WTC11 (cell line): ENCODE measurements around the gene SYNGR1. TPM values are rescaled to one million over a fixed set of nuclear protein-coding genes. Genes with fewer than 3 reads are reported as not detected.

Experiments
- ATAC-seq: fragments of 200-7000 bp; cut with Tn5 transposase; 2 replicates; pipeline ENCODE4 v1.10.0; 2021; ENCODE audit warnings: mild to moderate bottlenecking, moderate library complexity
- CTCF ChIA-PET: fragments of 300-600 bp; sonication (Branson Sonifier 250); formaldehyde crosslinking; loops from one replicate; lab custom pipeline; 2021; ENCODE audit warnings: antibody characterized with exemption; lab: Charles Lee
- POLR2A ChIA-PET: fragments of 350-600 bp; sonication (Branson Sonifier 250); formaldehyde crosslinking; loops from one replicate; lab custom pipeline; 2021; ENCODE audit warnings: antibody characterized with exemption; lab: Charles Lee
- DNase-seq: peaks from one replicate; pipeline ENCODE4 v3.0.0; 2021; ENCODE audit warnings: low spot score
- H3K27ac Mint-ChIP-seq: 2 replicates; pipeline ENCODE4 v1.8.0; 2021; ENCODE audit warnings: mixed read lengths
- H3K27me3 Mint-ChIP-seq: 2 replicates; pipeline ENCODE4 v1.8.0; 2021; ENCODE audit warnings: low read depth, mild to moderate bottlenecking, moderate library complexity, mixed read lengths
- H3K36me3 Mint-ChIP-seq: 2 replicates; pipeline ENCODE4 v1.8.0; 2021; ENCODE audit warnings: mixed read lengths
- H3K4me1 Mint-ChIP-seq: 2 replicates; pipeline ENCODE4 v1.8.0; 2022; ENCODE audit warnings: mixed read lengths
- H3K4me3 Mint-ChIP-seq: 2 replicates; pipeline ENCODE4 v1.8.0; 2021; ENCODE audit warnings: mild to moderate bottlenecking, moderate library complexity, mixed read lengths
- H3K9me3 Mint-ChIP-seq: 2 replicates; pipeline ENCODE4 v1.8.0; 2021; ENCODE audit warnings: mixed read lengths
- CREM ChIP-seq: sonication (generic); formaldehyde crosslinking; IDR thresholded peaks from 2 replicates; pipeline ENCODE4 v1.8.1; 2022; ENCODE audit warnings: mild to moderate bottlenecking, missing genetic modification reagents, moderate library complexity
- ESRRA ChIP-seq: sonication (generic); formaldehyde crosslinking; IDR thresholded peaks from 2 replicates; pipeline ENCODE4 v1.8.1; 2022; ENCODE audit warnings: mild to moderate bottlenecking, missing genetic modification reagents, borderline replicate concordance
- FOXJ3 ChIP-seq: sonication (generic); formaldehyde crosslinking; IDR thresholded peaks from 2 replicates; pipeline ENCODE4 v1.9.0; 2021; ENCODE audit warnings: missing genetic modification reagents, mild to moderate bottlenecking, borderline replicate concordance
- FOXP1 ChIP-seq: sonication (generic); formaldehyde crosslinking; IDR thresholded peaks from 2 replicates; pipeline ENCODE4 v1.8.0; 2022; ENCODE audit warnings: missing genetic modification reagents, mild to moderate bottlenecking, moderate library complexity, borderline replicate concordance
- GTF2I ChIP-seq: fragments of 250-450 bp; sonication (Bioruptor Pico); conservative IDR thresholded peaks from 2 replicates; pipeline ENCODE4 v1.4.0; 2021; ENCODE audit warnings: mild to moderate bottlenecking
- MYBL2 ChIP-seq: sonication (generic); formaldehyde crosslinking; IDR thresholded peaks from 2 replicates; pipeline ENCODE4 v1.8.1; 2023; ENCODE audit warnings: mild to moderate bottlenecking, moderate library complexity, missing genetic modification reagents
- NR3C1 ChIP-seq: sonication (generic); formaldehyde crosslinking; conservative IDR thresholded peaks from 2 replicates; pipeline ENCODE4 v1.8.1; 2023; ENCODE audit warnings: low read depth, mild to moderate bottlenecking, missing genetic modification reagents
- SOX15 ChIP-seq: fragments of 250-450 bp; sonication (Bioruptor Pico); IDR thresholded peaks from 2 replicates; pipeline ENCODE4 v1.9.0; 2021; ENCODE audit warnings: mild to moderate bottlenecking
- TEAD1 ChIP-seq: sonication (generic); formaldehyde crosslinking; IDR thresholded peaks from 2 replicates; pipeline ENCODE4 v1.8.0; 2022; ENCODE audit warnings: mild to moderate bottlenecking, missing genetic modification reagents
- ZBTB21 ChIP-seq: sonication (generic); formaldehyde crosslinking; IDR thresholded peaks from 2 replicates; pipeline ENCODE4 v1.8.1; 2023; ENCODE audit warnings: mild to moderate bottlenecking, missing genetic modification reagents, borderline replicate concordance
- ZNF121 ChIP-seq: sonication (generic); formaldehyde crosslinking; IDR thresholded peaks from 2 replicates; pipeline ENCODE4 v1.8.0; 2023; ENCODE audit warnings: missing genetic modification reagents
- ZNF317 ChIP-seq: sonication (generic); formaldehyde crosslinking; IDR thresholded peaks from 2 replicates; pipeline ENCODE4 v1.8.1; 2023; ENCODE audit warnings: low read depth, mild to moderate bottlenecking, moderate library complexity, missing genetic modification reagents, borderline replicate concordance
- total RNA-seq: library from RNA; stranded (reverse); gene quantifications from 3 replicates; pipeline ENCODE4 v1.2.3, GENCODE V29; 2021
- TF ChIP-seq, protein P1 (sequence below): sonication (generic); formaldehyde crosslinking; IDR thresholded peaks from 2 replicates; pipeline ENCODE4 v1.8.1; 2023; ENCODE audit warnings: mild to moderate bottlenecking, moderate library complexity, missing genetic modification reagents
- TF ChIP-seq, protein P2 (sequence below): sonication (generic); formaldehyde crosslinking; IDR thresholded peaks from 2 replicates; pipeline ENCODE4 v1.8.1; 2022; ENCODE audit warnings: mild to moderate bottlenecking, missing genetic modification reagents, moderate library complexity, borderline replicate concordance
- TF ChIP-seq, protein P3 (sequence below): sonication (generic); formaldehyde crosslinking; IDR thresholded peaks from 2 replicates; pipeline ENCODE4 v1.8.0; 2022; ENCODE audit warnings: mild to moderate bottlenecking, missing genetic modification reagents
- TF ChIP-seq, protein P4 (sequence below): sonication (generic); formaldehyde crosslinking; IDR thresholded peaks from 2 replicates; pipeline ENCODE4 v1.8.0; 2023; ENCODE audit warnings: missing genetic modification reagents, mild to moderate bottlenecking, borderline replicate concordance
- TF ChIP-seq, protein P5 (sequence below): sonication (generic); formaldehyde crosslinking; IDR thresholded peaks from 2 replicates; pipeline ENCODE4 v1.8.1; 2023; ENCODE audit warnings: mild to moderate bottlenecking, missing genetic modification reagents, borderline replicate concordance
- TF ChIP-seq, protein P6 (sequence below): sonication (generic); formaldehyde crosslinking; IDR thresholded peaks from 2 replicates; pipeline ENCODE4 v1.8.1; 2023; ENCODE audit warnings: mild to moderate bottlenecking, missing genetic modification reagents, moderate library complexity

SYNGR1 gene
- total RNA-seq, 1 experiment from 2014 or later = 35.3 TPM

DNA sequence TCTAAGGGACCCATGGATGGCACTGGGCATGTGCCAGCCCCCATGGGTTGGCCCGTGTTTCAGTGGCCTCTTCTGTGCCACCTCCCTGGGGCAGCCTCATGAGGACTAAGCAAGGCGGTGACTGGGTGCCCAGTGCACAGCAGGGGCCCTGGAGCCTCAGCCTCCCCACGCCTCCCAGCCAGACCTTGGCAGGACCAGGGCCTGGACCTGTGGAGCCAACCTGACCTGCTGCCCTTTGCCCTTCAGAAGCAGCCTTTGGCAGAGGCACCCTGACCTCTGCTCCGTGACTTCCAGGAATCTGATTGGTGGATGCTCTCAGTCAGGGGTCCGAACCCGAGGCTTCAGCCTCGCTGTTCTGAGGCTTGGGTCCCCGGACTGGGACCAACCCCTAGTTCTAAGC lies 25.0 kb downstream of the SYNGR1 start:
- H3K27ac Mint-ChIP-seq = no peak overlapping the region
- H3K4me1 Mint-ChIP-seq = peaks cover 4% of the 10 kb centered on the region; the same call in 1 of the 2 replicates
- peaks cover 5% of the 10 kb centered on the region; the same call in 1 of the 2 replicates for H3K9me3 Mint-ChIP-seq
- H3K36me3 Mint-ChIP-seq = peaks cover 5% of the 10 kb centered on the region
- ChIA-PET CTCF (interaction anchor here (1.0 to 2.6 kb wide), 6 partner anchors 30 to 140 kb away, joined by 3 to 16 read pairs (median 4); no protein-coding TSS in a partner anchor), POLR2A (no interaction called here)
- DNase-seq (no peak), ATAC-seq (no peak)
- no peak overlapping the region for H3K4me3 Mint-ChIP-seq
- H3K27me3 Mint-ChIP-seq = no peaks in the 10 kb centered on the region
- TF ChIP-seq ZNF121 (CRISPR knock-in tag) (no peak), CREM (CRISPR knock-in tag) (no peak), MYBL2 (CRISPR knock-in tag) (no peak), FOXP1 (CRISPR knock-in tag) (no peak)
- TF ChIP-seq, protein P1, sequence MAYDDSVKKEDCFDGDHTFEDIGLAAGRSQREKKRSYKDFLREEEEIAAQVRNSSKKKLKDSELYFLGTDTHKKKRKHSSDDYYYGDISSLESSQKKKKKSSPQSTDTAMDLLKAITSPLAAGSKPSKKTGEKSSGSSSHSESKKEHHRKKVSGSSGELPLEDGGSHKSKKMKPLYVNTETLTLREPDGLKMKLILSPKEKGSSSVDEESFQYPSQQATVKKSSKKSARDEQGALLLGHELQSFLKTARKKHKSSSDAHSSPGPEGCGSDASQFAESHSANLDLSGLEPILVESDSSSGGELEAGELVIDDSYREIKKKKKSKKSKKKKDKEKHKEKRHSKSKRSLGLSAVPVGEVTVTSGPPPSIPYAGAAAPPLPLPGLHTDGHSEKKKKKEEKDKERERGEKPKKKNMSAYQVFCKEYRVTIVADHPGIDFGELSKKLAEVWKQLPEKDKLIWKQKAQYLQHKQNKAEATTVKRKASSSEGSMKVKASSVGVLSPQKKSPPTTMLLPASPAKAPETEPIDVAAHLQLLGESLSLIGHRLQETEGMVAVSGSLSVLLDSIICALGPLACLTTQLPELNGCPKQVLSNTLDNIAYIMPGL = no peak

DNA sequence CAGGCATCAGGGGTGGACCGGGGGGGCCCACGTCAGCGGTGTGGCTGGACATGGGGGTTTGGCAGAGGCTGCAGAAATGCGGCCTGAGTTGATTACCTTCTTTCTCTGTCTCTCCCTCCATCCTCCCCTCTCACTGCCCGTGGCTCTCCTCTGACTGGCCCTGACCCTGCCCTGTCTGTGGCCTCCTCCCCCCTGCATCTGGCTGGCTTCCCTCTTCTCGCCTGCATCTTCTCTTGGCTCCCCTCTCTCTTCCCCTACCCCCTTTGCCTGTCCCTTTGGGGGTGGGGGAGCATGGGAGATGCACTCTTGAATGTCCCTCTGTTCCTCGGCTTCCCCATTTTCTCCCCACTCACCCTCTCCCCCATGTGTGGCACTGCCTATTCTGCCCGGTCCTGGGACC lies 25.9 kb downstream of the SYNGR1 start:
- POLR2A ChIA-PET = no interaction called here
- H3K9me3 Mint-ChIP-seq = peaks cover 5% of the 10 kb centered on the region; the same call in 1 of the 2 replicates
- TF ChIP-seq TEAD1 (CRISPR knock-in tag) (no peak), ZNF317 (CRISPR knock-in tag) (no peak), NR3C1 (CRISPR knock-in tag) (no peak), GTF2I (CRISPR knock-in tag) (no peak), FOXJ3 (CRISPR knock-in tag) (no peak), SOX15 (CRISPR knock-in tag) (no peak), ZNF121 (CRISPR knock-in tag) (no peak), ZBTB21 (CRISPR knock-in tag) (no peak), ESRRA (CRISPR knock-in tag) (no peak)
- TF ChIP-seq, protein P2, sequence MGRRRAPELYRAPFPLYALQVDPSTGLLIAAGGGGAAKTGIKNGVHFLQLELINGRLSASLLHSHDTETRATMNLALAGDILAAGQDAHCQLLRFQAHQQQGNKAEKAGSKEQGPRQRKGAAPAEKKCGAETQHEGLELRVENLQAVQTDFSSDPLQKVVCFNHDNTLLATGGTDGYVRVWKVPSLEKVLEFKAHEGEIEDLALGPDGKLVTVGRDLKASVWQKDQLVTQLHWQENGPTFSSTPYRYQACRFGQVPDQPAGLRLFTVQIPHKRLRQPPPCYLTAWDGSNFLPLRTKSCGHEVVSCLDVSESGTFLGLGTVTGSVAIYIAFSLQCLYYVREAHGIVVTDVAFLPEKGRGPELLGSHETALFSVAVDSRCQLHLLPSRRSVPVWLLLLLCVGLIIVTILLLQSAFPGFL (CRISPR knock-in tag) = no peak
- TF ChIP-seq, protein P3, sequence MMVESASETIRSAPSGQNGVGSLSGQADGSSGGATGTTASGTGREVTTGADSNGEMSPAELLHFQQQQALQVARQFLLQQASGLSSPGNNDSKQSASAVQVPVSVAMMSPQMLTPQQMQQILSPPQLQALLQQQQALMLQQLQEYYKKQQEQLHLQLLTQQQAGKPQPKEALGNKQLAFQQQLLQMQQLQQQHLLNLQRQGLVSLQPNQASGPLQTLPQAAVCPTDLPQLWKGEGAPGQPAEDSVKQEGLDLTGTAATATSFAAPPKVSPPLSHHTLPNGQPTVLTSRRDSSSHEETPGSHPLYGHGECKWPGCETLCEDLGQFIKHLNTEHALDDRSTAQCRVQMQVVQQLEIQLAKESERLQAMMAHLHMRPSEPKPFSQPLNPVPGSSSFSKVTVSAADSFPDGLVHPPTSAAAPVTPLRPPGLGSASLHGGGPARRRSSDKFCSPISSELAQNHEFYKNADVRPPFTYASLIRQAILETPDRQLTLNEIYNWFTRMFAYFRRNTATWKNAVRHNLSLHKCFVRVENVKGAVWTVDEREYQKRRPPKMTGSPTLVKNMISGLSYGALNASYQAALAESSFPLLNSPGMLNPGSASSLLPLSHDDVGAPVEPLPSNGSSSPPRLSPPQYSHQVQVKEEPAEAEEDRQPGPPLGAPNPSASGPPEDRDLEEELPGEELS (CRISPR knock-in tag) = no peak
- TF ChIP-seq, protein P4, sequence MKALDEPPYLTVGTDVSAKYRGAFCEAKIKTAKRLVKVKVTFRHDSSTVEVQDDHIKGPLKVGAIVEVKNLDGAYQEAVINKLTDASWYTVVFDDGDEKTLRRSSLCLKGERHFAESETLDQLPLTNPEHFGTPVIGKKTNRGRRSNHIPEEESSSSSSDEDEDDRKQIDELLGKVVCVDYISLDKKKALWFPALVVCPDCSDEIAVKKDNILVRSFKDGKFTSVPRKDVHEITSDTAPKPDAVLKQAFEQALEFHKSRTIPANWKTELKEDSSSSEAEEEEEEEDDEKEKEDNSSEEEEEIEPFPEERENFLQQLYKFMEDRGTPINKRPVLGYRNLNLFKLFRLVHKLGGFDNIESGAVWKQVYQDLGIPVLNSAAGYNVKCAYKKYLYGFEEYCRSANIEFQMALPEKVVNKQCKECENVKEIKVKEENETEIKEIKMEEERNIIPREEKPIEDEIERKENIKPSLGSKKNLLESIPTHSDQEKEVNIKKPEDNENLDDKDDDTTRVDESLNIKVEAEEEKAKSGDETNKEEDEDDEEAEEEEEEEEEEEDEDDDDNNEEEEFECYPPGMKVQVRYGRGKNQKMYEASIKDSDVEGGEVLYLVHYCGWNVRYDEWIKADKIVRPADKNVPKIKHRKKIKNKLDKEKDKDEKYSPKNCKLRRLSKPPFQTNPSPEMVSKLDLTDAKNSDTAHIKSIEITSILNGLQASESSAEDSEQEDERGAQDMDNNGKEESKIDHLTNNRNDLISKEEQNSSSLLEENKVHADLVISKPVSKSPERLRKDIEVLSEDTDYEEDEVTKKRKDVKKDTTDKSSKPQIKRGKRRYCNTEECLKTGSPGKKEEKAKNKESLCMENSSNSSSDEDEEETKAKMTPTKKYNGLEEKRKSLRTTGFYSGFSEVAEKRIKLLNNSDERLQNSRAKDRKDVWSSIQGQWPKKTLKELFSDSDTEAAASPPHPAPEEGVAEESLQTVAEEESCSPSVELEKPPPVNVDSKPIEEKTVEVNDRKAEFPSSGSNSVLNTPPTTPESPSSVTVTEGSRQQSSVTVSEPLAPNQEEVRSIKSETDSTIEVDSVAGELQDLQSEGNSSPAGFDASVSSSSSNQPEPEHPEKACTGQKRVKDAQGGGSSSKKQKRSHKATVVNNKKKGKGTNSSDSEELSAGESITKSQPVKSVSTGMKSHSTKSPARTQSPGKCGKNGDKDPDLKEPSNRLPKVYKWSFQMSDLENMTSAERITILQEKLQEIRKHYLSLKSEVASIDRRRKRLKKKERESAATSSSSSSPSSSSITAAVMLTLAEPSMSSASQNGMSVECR (CRISPR knock-in tag) = no peak
- TF ChIP-seq, protein P1 = no peak
- TF ChIP-seq, protein P5, sequence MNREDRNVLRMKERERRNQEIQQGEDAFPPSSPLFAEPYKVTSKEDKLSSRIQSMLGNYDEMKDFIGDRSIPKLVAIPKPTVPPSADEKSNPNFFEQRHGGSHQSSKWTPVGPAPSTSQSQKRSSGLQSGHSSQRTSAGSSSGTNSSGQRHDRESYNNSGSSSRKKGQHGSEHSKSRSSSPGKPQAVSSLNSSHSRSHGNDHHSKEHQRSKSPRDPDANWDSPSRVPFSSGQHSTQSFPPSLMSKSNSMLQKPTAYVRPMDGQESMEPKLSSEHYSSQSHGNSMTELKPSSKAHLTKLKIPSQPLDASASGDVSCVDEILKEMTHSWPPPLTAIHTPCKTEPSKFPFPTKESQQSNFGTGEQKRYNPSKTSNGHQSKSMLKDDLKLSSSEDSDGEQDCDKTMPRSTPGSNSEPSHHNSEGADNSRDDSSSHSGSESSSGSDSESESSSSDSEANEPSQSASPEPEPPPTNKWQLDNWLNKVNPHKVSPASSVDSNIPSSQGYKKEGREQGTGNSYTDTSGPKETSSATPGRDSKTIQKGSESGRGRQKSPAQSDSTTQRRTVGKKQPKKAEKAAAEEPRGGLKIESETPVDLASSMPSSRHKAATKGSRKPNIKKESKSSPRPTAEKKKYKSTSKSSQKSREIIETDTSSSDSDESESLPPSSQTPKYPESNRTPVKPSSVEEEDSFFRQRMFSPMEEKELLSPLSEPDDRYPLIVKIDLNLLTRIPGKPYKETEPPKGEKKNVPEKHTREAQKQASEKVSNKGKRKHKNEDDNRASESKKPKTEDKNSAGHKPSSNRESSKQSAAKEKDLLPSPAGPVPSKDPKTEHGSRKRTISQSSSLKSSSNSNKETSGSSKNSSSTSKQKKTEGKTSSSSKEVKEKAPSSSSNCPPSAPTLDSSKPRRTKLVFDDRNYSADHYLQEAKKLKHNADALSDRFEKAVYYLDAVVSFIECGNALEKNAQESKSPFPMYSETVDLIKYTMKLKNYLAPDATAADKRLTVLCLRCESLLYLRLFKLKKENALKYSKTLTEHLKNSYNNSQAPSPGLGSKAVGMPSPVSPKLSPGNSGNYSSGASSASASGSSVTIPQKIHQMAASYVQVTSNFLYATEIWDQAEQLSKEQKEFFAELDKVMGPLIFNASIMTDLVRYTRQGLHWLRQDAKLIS (CRISPR knock-in tag) = no peak
- TF ChIP-seq, protein P6, sequence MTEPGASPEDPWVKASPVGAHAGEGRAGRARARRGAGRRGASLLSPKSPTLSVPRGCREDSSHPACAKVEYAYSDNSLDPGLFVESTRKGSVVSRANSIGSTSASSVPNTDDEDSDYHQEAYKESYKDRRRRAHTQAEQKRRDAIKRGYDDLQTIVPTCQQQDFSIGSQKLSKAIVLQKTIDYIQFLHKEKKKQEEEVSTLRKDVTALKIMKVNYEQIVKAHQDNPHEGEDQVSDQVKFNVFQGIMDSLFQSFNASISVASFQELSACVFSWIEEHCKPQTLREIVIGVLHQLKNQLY = no peak

More for the DNA sequence above, 25.9 kb downstream of the SYNGR1 start:
- Mint-ChIP-seq H3K4me1 (peaks cover 4% of the 10 kb centered on the region; the same call in 1 of the 2 replicates), H3K27ac (no peak overlapping the region), H3K27me3 (no peaks in the 10 kb centered on the region), H3K36me3 (peaks cover 5% of the 10 kb centered on the region), H3K4me3 (no peak overlapping the region)
- CTCF ChIA-PET = no interaction called here
- DNase-seq (no peak), ATAC-seq (no peak)
